ENCODE results near the gene TEAD3.
A peak's percentile ranks its signal among the peaks of the same experiment; 100 is the strongest.
"Not testable (repeated sequence)": the region's sequence is repeated elsewhere in the genome, so short reads cannot be mapped to it uniquely, and the experiment has no call there.

Gene TEAD3

DNA sequence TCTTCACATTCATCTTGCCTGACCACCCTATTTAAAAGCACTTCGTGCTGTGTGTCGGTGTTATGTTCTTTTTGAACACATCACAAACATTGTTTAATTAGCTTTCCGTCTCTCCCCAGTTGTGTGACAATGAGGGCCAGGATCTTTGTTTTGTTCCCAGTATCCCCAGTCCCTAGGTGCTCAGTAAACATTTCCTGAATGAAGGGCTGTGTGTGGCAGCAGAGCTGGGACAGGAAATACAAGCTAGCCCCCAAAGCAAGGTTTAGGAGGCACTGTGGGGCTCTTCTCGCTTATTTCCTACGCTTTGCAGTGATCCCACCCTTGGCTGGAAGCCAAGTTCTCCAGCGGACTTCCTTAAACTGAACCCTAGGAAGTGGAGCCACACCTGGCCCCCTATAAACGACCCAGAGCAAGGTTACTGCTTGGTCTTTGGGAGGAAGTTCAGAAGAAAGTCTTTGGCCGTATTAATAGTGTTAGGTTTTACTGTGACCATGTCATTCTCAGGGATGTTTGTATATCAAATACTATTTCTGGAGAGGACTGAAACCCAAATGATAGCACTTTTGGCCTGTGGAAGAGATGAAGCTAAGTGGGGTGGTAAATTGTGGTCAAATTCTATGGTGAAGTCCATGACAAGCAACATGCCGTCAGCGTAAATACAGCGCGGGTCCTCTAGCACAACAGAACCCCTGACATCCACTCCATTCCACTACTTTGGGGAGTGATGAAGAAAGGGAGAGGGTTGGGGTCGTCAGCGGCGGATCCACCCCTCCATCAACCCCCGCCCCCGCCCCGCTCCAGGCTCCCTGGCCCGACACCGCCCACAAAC is 45.3 kb downstream of the TEAD3 start:
- DNase-seq (ENCODE audit: low spot score), result no peak

DNA sequence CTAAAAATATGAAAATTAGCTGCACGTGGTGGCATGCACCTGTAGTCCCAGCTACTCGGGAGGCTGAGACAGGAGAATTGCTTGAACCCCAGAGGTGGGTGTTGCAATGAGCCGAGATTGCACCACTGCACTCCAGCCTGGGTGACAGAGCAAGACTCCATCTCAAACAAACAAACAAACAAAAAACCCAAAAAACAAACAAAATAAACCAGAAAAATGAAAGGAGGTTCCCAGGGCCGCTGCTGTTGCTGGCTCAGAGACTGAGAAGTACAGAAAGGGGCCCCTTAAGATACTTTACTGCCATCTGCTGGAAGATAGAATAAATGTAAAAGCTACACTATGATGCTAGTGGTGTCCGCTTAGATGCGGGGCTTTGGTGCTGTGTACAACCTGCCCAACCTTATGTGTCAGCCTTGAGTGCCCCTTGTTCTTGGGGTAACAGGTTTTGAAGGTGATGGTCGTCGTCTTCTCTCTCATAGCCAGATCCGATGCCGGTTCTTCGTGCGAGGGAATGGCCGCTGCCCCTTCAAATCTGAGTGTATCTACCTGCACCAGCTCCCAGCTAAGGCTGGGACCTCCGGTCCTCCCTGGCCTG is 47.5 kb downstream of the TEAD3 start:
- DNase-seq (ENCODE audit: low spot score), result peak; percentile 87

DNA sequence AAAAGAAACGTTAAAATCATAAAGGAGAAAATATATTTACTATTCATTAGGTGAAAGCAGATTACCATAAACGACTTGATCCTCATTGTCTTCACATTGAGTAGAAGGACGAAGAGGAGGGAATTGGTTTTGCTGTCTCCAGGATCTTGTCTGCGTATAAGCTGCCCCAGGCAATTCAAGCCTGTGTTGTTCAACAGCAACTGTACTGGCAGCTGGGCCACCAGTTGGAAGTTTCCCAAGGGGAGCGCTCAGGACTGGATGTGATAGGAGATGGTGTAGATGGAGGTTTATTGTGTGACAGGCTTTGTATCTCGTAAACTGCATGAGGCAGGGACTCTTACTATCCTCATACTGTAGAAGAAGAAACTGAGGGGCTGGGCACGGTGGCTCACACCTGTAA is 48.7 kb downstream of the TEAD3 start:
- no peak for DNase-seq (ENCODE audit: low spot score)

DNA sequence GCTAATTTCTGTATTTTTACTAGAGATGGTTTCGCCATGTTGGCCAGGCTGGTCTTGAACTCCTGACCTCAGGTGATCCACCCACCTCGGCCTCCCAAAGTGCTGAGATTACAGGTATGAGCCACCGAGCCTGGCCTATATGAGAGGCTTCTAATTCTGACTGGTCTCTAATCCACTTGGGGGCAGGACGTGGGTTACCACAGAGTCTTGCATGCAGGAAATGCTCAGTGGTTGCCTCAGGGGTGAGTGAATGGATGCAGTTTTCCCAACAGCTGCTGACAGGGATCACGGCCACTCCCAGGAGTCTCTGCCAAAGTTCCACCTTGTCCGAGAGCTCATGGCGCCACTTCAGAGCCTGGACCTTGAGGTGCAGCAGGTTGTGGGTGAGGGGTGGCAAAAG is 51.2 kb downstream of the TEAD3 start:
- DNase-seq (ENCODE audit: low spot score), result no peak

DNA sequence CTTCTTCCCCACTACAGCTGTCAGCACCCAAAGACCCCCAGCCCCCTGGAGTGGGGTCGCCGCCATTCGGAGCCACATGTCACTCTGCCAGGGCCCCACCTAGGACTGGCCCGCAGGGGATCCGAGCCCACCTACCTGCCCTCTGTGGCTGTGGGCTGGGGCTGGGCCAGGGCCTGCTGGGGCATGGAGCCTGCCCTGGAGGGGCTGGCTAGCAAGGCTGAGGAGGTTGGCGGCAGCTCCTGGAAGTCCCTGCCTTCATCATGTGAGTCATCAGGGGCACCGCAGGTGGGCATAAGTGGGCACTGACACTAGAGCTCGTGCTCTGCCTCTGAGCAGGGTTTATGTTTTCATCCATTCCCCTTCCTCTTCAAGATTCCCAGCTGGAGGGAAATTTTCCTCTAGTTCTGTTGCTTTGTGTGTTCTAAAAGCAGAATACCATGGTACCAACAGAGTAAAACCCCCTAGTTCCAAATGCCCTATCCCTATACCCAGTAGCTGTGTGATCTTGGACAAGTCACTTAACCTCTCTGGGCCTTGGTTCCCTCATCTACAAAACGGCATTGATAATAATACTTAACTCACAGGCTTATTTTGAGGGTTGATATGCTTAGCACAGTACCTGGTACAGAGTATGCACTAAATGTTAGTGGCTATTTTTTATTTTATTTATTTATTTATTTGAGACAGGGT is 53.4 kb downstream of the TEAD3 start:
- DNase-seq (ENCODE audit: low spot score), result no peak

DNA sequence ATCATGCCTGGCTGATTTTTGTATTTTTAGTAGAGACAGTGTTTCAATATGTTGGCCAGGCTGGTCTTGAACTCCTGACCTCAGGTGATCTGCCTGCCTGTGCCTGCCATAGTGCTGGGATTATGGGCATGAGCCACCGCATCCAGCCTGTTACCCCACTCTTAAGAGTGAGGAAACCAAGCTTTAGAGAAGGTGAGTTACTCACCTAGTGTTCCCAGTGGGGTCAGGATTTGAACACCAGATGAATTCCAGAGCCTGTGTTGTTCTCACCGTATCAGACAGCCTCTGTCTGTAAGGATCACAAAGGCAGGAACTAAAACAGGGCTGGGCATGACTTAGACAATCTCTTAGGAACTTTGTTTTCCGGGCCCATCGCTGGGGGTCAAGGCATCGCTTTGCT is 54.2 kb downstream of the TEAD3 start:
- DNase-seq (ENCODE audit: low spot score), result no peak

DNA sequence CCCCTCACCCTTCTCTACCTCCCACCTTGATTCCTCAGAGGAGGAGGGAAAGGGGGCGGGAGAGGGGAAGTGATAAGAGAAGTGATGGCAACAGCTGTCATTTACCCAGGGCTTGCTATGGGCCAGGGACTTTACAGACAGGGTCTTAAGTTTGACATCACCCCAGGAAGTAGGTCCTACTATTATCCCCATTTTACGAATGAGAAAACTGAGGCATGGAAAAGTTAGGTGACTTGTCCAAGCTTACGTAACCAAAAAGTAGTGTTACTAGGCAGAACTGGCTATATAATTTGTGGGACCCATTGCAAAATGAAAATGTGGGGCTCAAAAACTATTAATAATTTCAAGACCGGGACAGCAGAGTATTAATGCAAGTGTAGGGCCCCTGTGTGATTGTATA is 55.2 kb downstream of the TEAD3 start:
- no peak for DNase-seq (ENCODE audit: low spot score)

DNA sequence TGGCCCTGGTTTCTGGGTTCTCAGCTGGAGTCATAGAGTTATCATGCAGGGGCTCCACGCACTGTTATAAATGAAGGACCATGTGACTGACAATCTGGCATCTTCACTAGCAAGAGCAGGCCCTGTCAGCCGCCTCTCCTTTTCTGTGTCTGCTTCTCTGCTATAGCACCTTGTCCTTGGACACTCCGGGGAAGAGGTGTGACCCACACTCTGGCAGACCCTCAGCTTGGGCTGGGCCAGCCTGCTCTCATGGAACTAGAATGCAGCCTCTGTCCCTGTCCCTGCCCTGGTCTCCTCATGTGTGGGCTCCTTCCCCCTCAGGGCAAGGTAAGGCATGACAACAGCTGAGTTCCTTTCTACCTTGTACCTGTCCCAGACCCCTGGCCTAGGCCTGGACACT is 55.7 kb downstream of the TEAD3 start:
- DNase-seq (ENCODE audit: low spot score), result no peak

DNA sequence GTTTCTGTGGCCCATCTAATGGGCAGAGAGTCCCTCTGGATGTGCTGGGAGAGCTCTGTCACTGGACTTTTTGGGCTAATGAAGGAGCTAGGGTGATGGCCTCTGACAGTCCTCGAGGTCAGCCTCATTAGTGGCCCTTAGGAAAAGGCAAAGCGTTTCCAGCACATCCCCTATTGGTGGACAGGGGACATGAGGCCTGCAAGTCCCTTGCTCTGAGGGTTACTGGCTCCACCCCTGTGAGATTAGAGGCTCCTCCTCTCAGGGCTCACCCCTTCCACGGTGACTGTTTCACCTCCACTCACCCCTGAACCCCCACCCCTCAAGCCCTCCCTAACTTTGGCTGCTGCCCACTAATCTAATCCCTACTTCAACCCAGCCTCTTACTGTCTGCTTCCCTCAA is 57.6 kb downstream of the TEAD3 start:
- no peak for DNase-seq (ENCODE audit: low spot score)

DNA sequence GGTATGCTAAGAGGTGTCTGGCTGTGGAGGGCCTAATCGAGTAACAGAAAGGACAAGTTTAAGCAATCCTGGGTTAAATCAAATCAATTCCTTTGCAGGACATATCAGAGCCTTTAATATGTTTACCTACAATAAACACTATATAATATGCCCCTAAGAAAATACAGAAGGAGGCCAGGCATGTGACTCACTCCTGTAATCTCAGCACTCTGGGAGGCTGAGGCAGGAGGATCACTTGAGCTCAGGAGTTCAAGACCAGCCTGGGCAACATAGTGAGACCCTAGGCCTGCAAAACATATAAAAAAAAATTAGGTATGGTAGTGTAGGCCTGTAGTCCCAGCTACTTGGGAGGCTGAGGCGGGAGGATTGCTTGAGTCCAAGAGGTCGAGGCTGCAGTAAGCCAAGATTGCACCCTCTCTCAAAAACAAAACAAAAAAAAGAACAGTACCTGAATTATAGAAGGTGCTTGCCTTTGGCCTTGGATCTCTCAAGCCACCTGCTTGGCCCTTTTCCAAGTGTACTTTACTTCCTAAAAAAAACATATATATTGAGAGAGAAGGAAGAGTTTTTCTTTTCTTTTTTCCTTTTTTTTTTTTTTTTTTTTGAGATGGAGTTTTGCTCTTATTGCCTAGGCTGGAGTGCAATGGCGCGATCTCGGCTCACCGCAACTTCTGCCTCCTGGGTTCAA is 58.4 kb downstream of the TEAD3 start:
- DNase-seq (ENCODE audit: low spot score), result not testable (repeated sequence)

DNA sequence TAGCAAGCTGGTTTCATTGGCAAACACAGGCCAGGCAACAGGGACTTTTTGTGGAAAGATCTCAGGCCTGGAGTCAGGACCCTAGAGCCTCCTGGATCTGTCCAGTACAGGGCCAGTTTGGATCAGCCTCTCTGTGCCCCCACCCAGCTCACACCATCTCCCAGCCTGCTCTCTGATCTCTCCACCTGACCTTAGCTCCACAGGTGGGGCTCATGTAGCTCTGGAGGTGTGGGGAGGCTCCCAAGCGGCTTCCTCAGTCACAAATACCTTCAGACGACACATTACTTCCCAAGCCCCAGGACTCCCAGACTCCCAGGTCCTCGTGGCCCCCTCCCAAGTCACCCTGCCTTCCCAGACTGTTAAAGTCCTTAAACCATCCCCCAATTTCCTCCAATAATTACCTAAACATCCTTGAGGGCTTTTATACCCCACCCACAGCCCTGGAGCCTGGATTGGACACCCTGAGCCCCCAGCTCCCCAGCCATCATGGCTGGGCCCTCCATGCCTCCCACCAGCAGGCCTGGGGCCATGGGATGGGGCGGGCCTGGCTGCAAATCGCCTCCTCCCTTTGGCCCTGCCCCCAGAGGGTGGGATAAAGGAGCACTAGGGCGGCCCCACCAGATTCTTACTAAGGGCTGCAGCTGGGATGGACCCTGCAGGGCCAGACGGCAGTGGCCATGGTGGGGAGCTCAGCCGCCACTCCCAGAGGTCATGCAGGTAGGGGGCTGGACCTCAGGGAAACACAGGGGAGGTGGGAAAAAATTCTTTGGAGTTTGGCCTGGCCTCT is 60.6 kb downstream of the TEAD3 start:
- DNase-seq (ENCODE audit: low spot score), result no peak

DNA sequence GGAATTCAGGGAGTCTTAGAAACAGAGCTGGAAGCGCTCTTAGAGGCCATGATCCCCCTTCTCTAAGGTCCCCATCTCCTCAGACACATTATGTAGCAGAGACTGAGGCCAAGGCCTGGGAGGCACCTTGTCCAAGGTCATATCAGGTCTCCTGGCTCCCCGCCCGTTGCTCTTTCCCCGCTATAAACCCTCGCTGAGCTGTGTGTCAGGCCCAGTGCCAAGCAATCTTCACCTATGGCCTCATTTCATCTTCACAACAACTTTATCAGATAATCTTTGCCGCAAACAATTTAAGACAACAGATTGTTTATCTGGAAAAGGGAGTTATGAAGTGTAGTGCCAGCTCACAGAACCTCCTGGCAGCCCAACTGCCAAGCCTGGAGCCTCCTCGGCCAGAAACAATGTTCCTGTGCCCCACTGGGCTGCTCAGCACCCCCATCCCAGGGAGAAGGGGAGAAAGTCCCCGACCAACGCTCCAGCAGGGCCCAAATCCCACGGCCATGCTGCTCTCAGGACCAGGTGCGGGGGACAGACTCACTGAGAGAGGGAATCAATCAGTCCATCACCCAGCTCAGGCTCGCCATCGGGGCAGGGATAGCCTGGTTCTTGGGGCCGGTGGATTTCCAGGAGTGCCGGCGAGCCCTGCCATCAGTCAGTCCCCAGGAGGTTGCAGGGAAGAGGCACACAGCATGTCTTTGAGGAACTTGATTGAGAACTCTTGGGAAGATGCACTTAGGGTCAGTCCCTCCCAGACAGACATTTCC is 61.6 kb downstream of the TEAD3 start:
- no peak for DNase-seq (ENCODE audit: low spot score)

DNA sequence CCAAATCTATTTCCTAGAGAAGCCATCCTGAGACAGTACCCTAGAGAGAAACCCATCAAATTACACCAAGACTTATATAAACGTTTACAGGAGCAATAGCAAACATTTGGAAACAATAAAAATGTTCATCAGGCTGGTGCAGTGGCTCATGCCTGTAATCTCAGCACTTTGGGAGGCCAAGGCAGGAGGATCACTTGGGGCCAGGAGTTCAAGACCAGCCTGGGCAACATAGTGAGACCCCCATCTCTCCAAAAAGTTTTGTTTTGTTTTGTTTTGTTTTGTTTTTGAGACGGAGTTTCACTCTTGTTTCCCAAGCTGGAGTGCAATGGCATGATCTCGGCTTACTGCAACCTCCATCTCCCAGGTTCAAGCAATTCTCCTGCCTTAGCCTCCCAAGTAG is 64.2 kb downstream of the TEAD3 start:
- DNase-seq (ENCODE audit: low spot score), result not testable (repeated sequence)

DNA sequence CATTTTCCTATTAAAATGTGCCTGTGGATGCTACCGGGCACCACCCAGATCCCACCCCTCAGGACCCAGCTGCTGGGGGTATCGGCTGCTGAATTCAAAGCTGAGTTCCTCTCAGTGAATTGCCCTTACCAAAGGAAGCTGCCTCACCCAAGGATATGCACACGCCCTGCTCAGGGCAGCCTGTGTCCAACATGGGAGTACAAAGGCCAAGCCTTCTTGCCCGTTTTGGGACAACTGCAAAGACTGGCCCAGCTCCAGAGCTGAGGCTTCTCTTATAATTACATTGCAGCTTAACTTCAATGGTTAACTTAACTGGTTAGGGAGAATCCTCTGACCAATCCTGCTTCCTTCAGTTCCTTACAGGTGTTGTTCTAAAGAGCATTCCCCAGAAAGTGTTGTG is 64.6 kb downstream of the TEAD3 start:
- no peak for DNase-seq (ENCODE audit: low spot score)

DNA sequence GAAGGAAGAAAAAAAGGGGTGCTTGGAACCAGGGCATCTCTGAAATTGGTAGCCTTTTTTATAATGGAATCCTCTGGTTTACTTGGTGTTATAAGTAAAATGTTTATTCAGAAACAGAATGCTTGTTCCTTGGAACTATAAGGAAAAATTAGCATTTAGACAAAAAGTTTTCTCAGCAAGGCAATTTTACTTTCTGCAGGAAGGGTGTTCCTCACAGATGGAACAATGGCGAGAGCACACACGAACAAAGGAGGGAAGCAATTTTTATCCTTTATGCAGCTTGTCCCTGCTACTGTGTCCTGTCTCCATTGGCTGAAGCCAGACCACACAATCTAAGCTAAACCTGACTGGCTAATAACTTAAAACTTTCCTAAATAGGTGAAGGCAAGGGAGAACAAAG is 67.4 kb downstream of the TEAD3 start:
- DNase-seq (ENCODE audit: low spot score), result no peak

DNA sequence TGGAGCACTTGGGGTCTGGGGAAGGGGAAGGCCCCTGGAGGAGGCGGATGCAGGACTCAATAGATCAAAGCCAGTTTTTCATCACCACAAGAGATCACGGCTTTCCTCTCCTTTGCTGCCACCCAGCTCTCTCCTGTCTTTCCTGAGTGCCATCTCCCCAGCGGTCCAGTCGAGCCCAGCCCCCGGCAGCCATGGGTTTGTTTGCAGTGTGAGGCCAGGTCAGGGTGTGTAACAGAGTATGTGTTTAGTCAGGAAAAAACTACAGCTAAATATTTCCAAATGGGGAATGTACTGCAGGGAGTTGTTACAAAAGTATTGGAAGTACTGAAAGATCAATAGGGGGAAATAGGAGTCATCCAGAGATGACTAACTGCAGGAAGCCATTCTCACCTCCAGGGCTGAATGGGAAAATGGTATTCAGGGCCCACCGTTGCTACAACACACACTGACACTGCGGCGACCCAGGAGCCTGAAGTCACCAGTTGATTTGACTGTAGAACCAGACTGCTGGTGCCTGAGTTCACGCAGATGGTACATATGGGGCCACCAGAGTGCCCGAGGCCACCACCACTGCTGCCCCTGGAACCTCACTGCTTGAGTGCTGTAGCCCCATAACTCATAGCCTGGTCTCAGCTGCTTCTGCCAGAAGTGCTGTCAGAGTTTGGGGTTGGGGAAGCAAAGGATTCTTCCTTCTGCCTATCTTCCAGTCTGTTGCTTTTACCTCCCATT is 68.3 kb downstream of the TEAD3 start:
- no peak for DNase-seq (ENCODE audit: low spot score)

DNA sequence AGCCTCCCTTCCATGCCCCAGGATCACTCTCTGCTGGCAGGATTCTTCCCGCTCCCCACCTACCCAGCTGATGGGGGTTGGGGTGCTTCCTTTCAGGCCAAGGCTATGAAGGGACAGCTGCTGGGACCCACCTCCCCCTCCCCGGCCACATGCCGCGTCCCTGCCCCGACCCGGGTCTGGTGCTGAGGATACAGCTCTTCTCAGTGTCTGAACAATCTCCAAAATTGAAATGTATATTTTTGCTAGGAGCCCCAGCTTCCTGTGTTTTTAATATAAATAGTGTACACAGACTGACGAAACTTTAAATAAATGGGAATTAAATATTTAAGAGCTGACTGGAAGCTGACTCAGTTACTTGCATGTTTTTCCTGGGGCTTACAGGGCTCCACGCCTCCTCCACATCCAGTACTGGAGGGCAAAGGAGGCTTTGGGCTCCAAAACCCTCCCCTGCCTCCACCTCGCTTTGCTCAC is 69.0 kb downstream of the TEAD3 start:
- no peak for DNase-seq (ENCODE audit: low spot score)

DNA sequence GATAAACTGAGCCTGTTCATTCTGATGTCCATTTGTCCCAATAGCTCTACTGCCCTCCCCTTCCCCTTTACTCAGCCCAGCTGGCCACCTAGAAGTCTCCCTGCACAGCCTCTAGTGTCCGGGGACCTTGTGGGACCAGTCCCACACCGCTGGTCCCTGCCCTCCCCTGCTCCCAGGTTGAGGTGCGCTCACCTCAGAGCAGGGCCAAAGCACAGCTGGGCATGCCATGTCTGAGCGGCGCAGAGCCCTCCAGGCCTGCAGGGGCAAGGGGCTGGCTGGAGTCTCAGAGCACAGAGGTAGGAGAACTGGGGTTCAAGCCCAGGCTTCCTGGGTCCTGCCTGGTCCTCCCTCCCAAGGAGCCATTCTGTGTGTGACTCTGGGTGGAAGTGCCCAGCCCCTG is 69.4 kb downstream of the TEAD3 start:
- DNase-seq (ENCODE audit: low spot score), result no peak

DNA sequence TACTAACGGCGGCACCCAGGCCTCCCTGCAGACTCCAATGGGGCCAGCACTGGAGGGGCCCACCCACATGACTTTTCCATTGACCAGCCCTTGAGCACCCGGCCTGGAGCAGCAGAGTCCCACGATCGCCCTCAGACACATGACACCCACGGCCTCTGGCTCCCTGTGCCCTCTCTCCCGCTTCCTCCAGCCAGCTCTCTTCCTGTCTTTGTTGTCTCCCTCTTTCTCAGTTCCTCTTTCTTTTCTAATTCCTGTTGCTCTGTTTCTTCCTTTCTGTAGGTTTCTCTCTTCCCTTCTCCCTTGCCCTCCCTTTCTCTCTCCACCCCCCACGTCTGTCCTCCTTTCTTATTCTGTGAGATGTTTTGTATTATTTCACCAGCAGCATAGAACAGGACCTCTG is 70.8 kb downstream of the TEAD3 start:
- peak; percentile 48 for DNase-seq (ENCODE audit: low spot score)

DNA sequence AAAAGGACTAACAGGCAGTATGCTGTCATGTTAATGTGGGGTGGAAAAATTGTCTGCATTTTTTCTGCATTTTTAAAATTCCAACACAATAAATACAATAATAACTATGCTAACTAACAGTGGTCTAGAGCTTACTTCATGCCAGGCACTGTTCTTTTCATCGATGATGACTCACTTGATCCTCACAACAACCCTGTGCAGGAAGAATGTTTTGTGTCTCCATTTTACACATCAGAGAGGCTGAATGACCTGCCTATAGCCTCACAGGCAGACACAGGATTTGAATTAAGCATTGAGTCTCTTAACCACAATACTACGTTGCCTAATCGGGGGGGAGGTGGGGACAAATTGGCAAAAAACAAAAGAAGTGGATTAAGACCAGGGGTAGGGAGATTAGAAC is 71.6 kb downstream of the TEAD3 start:
- DNase-seq (ENCODE audit: low spot score), result no peak

All from pons (tissue), 1 donor.